B cell (primary cell): ENCODE data around the gene MSH4. TPM values are rescaled to one million over a fixed set of nuclear protein-coding genes. Genes with fewer than 3 reads are reported as not detected.
"Not testable (repeated sequence)": the region's sequence is repeated elsewhere in the genome, so short reads cannot be mapped to it uniquely, and the experiment has no call there.

Source experiments
- ATAC-seq: fragments of 200-7000 bp; cut with Tn5 transposase; one replicate; pipeline ENCODE4 v1.10.0; 2021; ENCODE audit warnings: low read depth, mild to moderate bottlenecking, moderate number of reproducible peaks, moderate library complexity
- CTCF ChIA-PET: fragments of 350-600 bp; sonication (Branson Sonifier 250); formaldehyde crosslinking; loops from one replicate; lab custom pipeline; 2021; ENCODE audit warnings: antibody characterized with exemption, inconsistent platforms; lab: Charles Lee
- POLR2A ChIA-PET: fragments of 350-600 bp; sonication (Branson Sonifier 250); formaldehyde crosslinking; loops from one replicate; lab custom pipeline; 2021; ENCODE audit warnings: antibody characterized with exemption; lab: Charles Lee
- DNase-seq: peaks from one replicate; pipeline ENCODE4 v3.0.0; 2013
- H2AFZ ChIP-seq: 2 replicates; pipeline ENCODE4 v1.6.1; 2012; ENCODE audit warnings: mild to moderate bottlenecking, low read depth, low read length; ENCODE audit not compliant: insufficient read depth, poor library complexity, severe bottlenecking
- H3K27ac ChIP-seq, 2 donors: 1 replicate in 1 of 2; 2 replicates in 1 of 2; pipeline ENCODE4 v1.5.1; 2012 to 2013; ENCODE audit warnings: low read length in 2 of 2, mild to moderate bottlenecking in 2 of 2, moderate library complexity in 1 of 2
- H3K27me3 ChIP-seq, 4 experiments: fragments of 200-600 bp in 1 of 4; sonication (generic) in 1 of 4; replicated peaks in 1 of 4; 1 replicate in 2 of 4; 2 replicates in 2 of 4; pipeline versions ENCODE4 v1.6.1 to v1.7.0; 2013 to 2016; ENCODE audit warnings: low read length in 3 of 4, mild to moderate bottlenecking in 2 of 4, mixed read lengths in 1 of 4, moderate library complexity in 1 of 4; ENCODE audit not compliant: insufficient read depth in 4 of 4, control insufficient read depth in 3 of 4; ENCODE audit errors: control extremely low read depth in 1 of 4
- H3K36me3 ChIP-seq, 2 experiments: replicated peaks in 1 of 2; 1 replicate in 1 of 2; 2 replicates in 1 of 2; pipeline versions ENCODE4 v1.6.1 to v1.7.1; 2013; ENCODE audit warnings: low read length in 1 of 2; ENCODE audit not compliant: insufficient read depth in 2 of 2, control insufficient read depth in 1 of 2; ENCODE audit errors: control extremely low read depth in 1 of 2, extremely low read depth in 1 of 2
- H3K4me1 ChIP-seq, 2 donors: fragments of 200-600 bp in 1 of 2; sonication (generic) in 1 of 2; 1 replicate in 1 of 2; 2 replicates in 1 of 2; pipeline versions ENCODE4 v1.5.1 to v1.6.1; 2013 to 2017; ENCODE audit warnings: low read length in 2 of 2; ENCODE audit not compliant: control insufficient read depth in 2 of 2, insufficient read depth in 2 of 2
- H3K4me2 ChIP-seq: replicated peaks from 2 replicates; pipeline ENCODE3; 2012; ENCODE audit warnings: mild to moderate bottlenecking, low read depth, low read length; ENCODE audit not compliant: poor library complexity, severe bottlenecking
- H3K4me3 ChIP-seq, 5 experiments: fragments of 200-600 bp in 1 of 5; sonication (generic) in 1 of 5; 1 replicate in 3 of 5; 2 replicates in 2 of 5; pipeline versions ENCODE4 v1.5.1 to v1.7.0; 2011 to 2016; ENCODE audit warnings: low read length in 4 of 5, mild to moderate bottlenecking in 4 of 5, low read depth in 2 of 5, control low read depth in 1 of 5, moderate library complexity in 1 of 5; ENCODE audit not compliant: insufficient read depth in 1 of 5; ENCODE audit errors: control extremely low read depth in 1 of 5, extremely low read depth in 1 of 5
- H3K79me2 ChIP-seq: fragments of 200-600 bp; sonication (generic); one replicate; pipeline ENCODE4 v1.6.0; 2016; ENCODE audit warnings: low read length; ENCODE audit not compliant: control insufficient read depth, insufficient read depth
- H3K9ac ChIP-seq: fragments of 200-600 bp; sonication (generic); 2 replicates; pipeline ENCODE4 v1.6.1; 2017; ENCODE audit warnings: mild to moderate bottlenecking, low read length, moderate library complexity
- H3K9me3 ChIP-seq, 3 donors: one replicate each; pipeline versions ENCODE4 v1.6.1 to v1.7.1; 2013; ENCODE audit warnings: low read length in 2 of 3; ENCODE audit not compliant: control insufficient read depth in 2 of 3, insufficient read depth in 1 of 3; ENCODE audit errors: control extremely low read depth in 1 of 3
- H4K20me1 ChIP-seq: 2 replicates; pipeline ENCODE4 v1.6.0; 2012; ENCODE audit warnings: mild to moderate bottlenecking, low read length; ENCODE audit not compliant: insufficient read depth, control insufficient read depth, poor library complexity, severe bottlenecking
- H3K27ac Mint-ChIP-seq: one replicate; pipeline ENCODE4 v1.8.0; 2021; ENCODE audit warnings: mixed read lengths
- H3K27me3 Mint-ChIP-seq: one replicate; pipeline ENCODE4 v1.8.0; 2021; ENCODE audit warnings: mixed read lengths
- H3K4me1 Mint-ChIP-seq: one replicate; pipeline ENCODE4 v1.8.0; 2021; ENCODE audit warnings: mixed read lengths
- H3K4me3 Mint-ChIP-seq: one replicate; pipeline ENCODE4 v1.8.0; 2021; ENCODE audit warnings: mixed read lengths
- H3K9me3 Mint-ChIP-seq: one replicate; pipeline ENCODE4 v1.8.0; 2022; ENCODE audit warnings: mixed read lengths; ENCODE audit not compliant: insufficient read depth
- WGBS: methylation state at CpG from one replicate; pipeline ENCODE4 v1.1.5; 2013; ENCODE audit warnings: missing lambda C conversion rate; ENCODE audit not compliant: insufficient coverage; 5-methylcytosine and 5-hydroxymethylcytosine counted together
- intact Hi-C: fragments of 100-400 bp; cut with micrococcal nuclease; formaldehyde crosslinking; loops from one replicate; pipeline ENCODE4 v1.10.0; 2022
- polyA plus RNA-seq: library from polyadenylated mRNA; depleted of rRNA; stranded (reverse); fragments of >200 nt; gene quantifications from 2 replicates; pipeline ENCODE4 v1.2.3, GENCODE V29; 2012
- total RNA-seq, 2 donors: library from RNA; stranded (reverse); fragments of 120-200 nt in 1 of 2; gene quantifications; 1 replicate in 1 of 2; 2 replicates in 1 of 2; pipeline versions ENCODE4 v1.2.3 to v1.2.4, GENCODE V29; 2013 to 2022

The MSH4 gene
- total and polyA plus RNA-seq, 2 donors (not counting 1 experiment from before 2014, with no cell fraction given): 0.19 to 1.7 TPM

GRCh38 chr1:75780183-75780582, 16.5 kb upstream of the MSH4 start:
- 94% methylated on average over 2 of the region's 4 CpGs for WGBS
- H3K4me1 ChIP-seq, H3K36me3 ChIP-seq, H3K27me3 ChIP-seq, ATAC-seq, CTCF ChIA-PET, H3K27me3 Mint-ChIP-seq, H2AFZ ChIP-seq, POLR2A ChIA-PET, H3K27ac Mint-ChIP-seq, H3K4me3 ChIP-seq, H4K20me1 ChIP-seq, H3K4me3 Mint-ChIP-seq, H3K27ac ChIP-seq, H3K4me2 ChIP-seq, H3K79me2 ChIP-seq, DNase-seq, H3K9ac ChIP-seq, intact Hi-C loops, H3K9me3 Mint-ChIP-seq: not testable (repeated sequence)
- H3K4me1 Mint-ChIP-seq: peaks cover 14% of the 10 kb centered on the region
- H3K9me3 ChIP-seq: peaks cover 0 to 11% (median 0%) of the 10 kb centered on the region in 3 donors

- H3K27me3 Mint-ChIP-seq, H3K9ac ChIP-seq, DNase-seq, H3K9me3 Mint-ChIP-seq, ATAC-seq, POLR2A ChIA-PET, H3K27me3 ChIP-seq, H3K9me3 ChIP-seq, intact Hi-C loops, CTCF ChIA-PET, H3K4me2 ChIP-seq, H2AFZ ChIP-seq: not testable (repeated sequence)
- Mint-ChIP-seq H3K4me3 (peak overlapping the region; percentile 76), H3K4me1 (peaks cover 37% of the 10 kb centered on the region), H3K27ac (peak overlapping the region; percentile 91)
- Histone ChIP-seq H4K20me1 (peaks cover 21% of the 10 kb centered on the region), H3K79me2 (peaks cover 30% of the 10 kb centered on the region), H3K4me1 (peaks cover 26 to 32% of the 10 kb centered on the region in 2 donors), H3K27ac (peak overlapping the region; percentile 77 to 90), H3K4me3 (peak overlapping the region in 1 of 5 experiments; percentile 95), H3K36me3 (peaks cover 1 to 12% of the 10 kb centered on the region in 2 experiments)
- no CpG with 5 or more reads among the region's 4 CpGs for WGBS
These were observed 12.8 kb upstream of the MSH4 start for GRCh38 chr1:75783920-75784319.
